Ovary (tissue), 9 donors: Measurements from ENCODE around the gene SLC27A5. TPM values are rescaled to one million over a fixed set of nuclear protein-coding genes. Genes with fewer than 3 reads are reported as not detected.

Experiments
- DNase-seq, 5 donors: peaks; one replicate each; pipeline ENCODE4 v3.0.0-alpha.2; 2019 to 2020
- H3K27ac ChIP-seq, 2 donors: fragments of 200-600 bp; one replicate each; pipeline versions ENCODE4 v1.5.1 to v1.8.0; 2019 to 2022
- H3K27me3 ChIP-seq: fragments of 200-600 bp; one replicate; pipeline ENCODE4 v1.8.0; 2022
- H3K36me3 ChIP-seq: fragments of 200-600 bp; sonication (generic); one replicate; pipeline ENCODE4 v1.5.1; 2019
- H3K4me1 ChIP-seq: one replicate; pipeline ENCODE4 v1.8.1; 2013; ENCODE audit warnings: mild to moderate bottlenecking, moderate library complexity; ENCODE audit not compliant: insufficient read depth
- H3K4me3 ChIP-seq: fragments of 200-600 bp; sonication (generic); one replicate; pipeline ENCODE4 v1.5.1; 2017
- H3K9me3 ChIP-seq, 2 donors: fragments of 200-600 bp in 1 of 2; sonication (generic) in 1 of 2; one replicate each; pipeline versions ENCODE4 v1.5.1 to v1.8.1; 2013 to 2019; ENCODE audit warnings: mild to moderate bottlenecking in 1 of 2, moderate library complexity in 1 of 2
- CTCF ChIP-seq, 3 donors: fragments of 450-650 bp in 2 of 3; fragments of 200-600 bp in 1 of 3; IDR thresholded peaks; one replicate each; pipeline versions ENCODE4 v1.5.1 to v1.8.0; 2016 to 2022; ENCODE audit warnings: antibody characterized with exemption in 3 of 3, mild to moderate bottlenecking in 1 of 3
- EP300 ChIP-seq: sonication (generic); formaldehyde crosslinking; IDR thresholded peaks from one replicate; pipeline ENCODE4 v1.6.1; 2017; ENCODE audit warnings: antibody characterized with exemption
- POLR2A ChIP-seq: fragments of 450-650 bp; IDR thresholded peaks from one replicate; pipeline ENCODE4 v1.6.1; 2017; ENCODE audit warnings: antibody characterized with exemption, mild to moderate bottlenecking, moderate library complexity
- WGBS, 3 donors: extraction: QIAGEN DNeasy Blood & Tissue Kit in 1 of 3; methylation state at CpG; one replicate each; pipeline versions ENCODE4 v1.1.5 to v1.1.7; 2013 to 2017; 5-methylcytosine and 5-hydroxymethylcytosine counted together
- intact Hi-C, 4 donors: fragments of 100-400 bp; cut with DNase I; formaldehyde crosslinking; loops; one replicate each; pipeline versions ENCODE4 v1.11.0 to v1.15.1; 2022 to 2023
- polyA plus RNA-seq, 2 donors: library from polyadenylated mRNA; stranded (reverse); fragments of 200-250 nt in 1 of 2; fragments of 350-450 nt in 1 of 2; fragmentation: Illumina TruSeq in 1 of 2; extraction: RNeasy Lipid Tissue Mini Kit (QIAGEN cat#74804) in 1 of 2; gene quantifications; one replicate each; pipeline ENCODE4 v1.2.3, GENCODE V29; 2013 to 2014
- total RNA-seq, 7 donors: library from RNA; depleted of rRNA in 2 of 7; stranded (reverse); fragments of >200 nt in 2 of 7; fragmentation: NEBNext Ultra II Directional in 3 of 7; extraction: Animal tissue kit (Norgen Biotek cat#: 25700) in 3 of 7; gene quantifications; one replicate each; pipeline versions ENCODE4 v1.1.0 to v1.2.4, GENCODE V29; 2016 to 2023
- donor health status: DM: no; HTN: no; CAD: no; lungs with moderate emphysema.
- donor health status: DM: no; HTN: no; CAD: no.
- donor health status: Bipolar disorder and iron deficiency.
- donor health status: DM: yes; HTN: yes; CAD: no.
- donor health status: DM: no; HTN: no; CAD: no.
- donor health status: DM: yes; HTN: yes; CAD: no.

Gene SLC27A5
- total and polyA plus RNA-seq, 9 donors = 0.70 to 14.8 (median 11.1) TPM

GRCh38 chr19:58559275-58560006 is 47.6 kb upstream of the SLC27A5 start:
- H3K9me3 ChIP-seq = no peaks in the 10 kb centered on the region
- peak overlapping the region; percentile 70 for H3K4me3 ChIP-seq
- no peaks in the 10 kb centered on the region for H3K27me3 ChIP-seq
- 0 to 2% (median 0%) methylated on average over 33 of the region's 33 CpGs for WGBS, 3 donors
- H3K36me3 ChIP-seq = no peaks in the 10 kb centered on the region
- peak overlapping the region; percentile 88 to 99 for H3K27ac ChIP-seq
- H3K4me1 ChIP-seq = peaks cover 26% of the 10 kb centered on the region
- TF ChIP-seq CTCF (IDR thresholded peaks at IDR 0.05) = no peak
- TF ChIP-seq POLR2A = peak; percentile 93
- intact Hi-C loops = no loop called here
- DNase-seq = peak; percentile 92 to 94 (median 93)

- H3K36me3 ChIP-seq = no peaks in the 10 kb centered on the region
- WGBS, 3 donors = 0% methylated on average over 29 to 76 of the region's 76 CpGs
- H3K27ac ChIP-seq = peak overlapping the region; percentile 88 to 99
- H3K4me3 ChIP-seq = peak overlapping the region; percentile 70
- peaks cover 33% of the 10 kb centered on the region for H3K4me1 ChIP-seq
- intact Hi-C loops = loop anchor here in 1 of 4 donors (1.0 kb wide), 1 partner anchor 39 kb away; the partner anchor contains the start of gene ZBTB45
- no peaks in the 10 kb centered on the region for H3K27me3 ChIP-seq
- TF ChIP-seq CTCF (IDR thresholded peaks at IDR 0.05) (no peak), EP300 (no peak), POLR2A (no peak)
- peak; percentile 99 to 100 (median 100) for DNase-seq
- no peaks in the 10 kb centered on the region for H3K9me3 ChIP-seq
Observed at GRCh38 chr19:58558623-58559274, 47.0 kb upstream of the SLC27A5 start.

- 1 to 2% (median 1%) methylated on average over 19 to 62 of the region's 62 CpGs for WGBS, 3 donors
- H3K36me3 ChIP-seq = no peaks in the 10 kb centered on the region
- TF ChIP-seq EP300 = no peak
- TF ChIP-seq POLR2A = no peak
- no peak for TF ChIP-seq CTCF (IDR thresholded peaks at IDR 0.05)
- DNase-seq = peak; percentile 69 to 85 (median 81)
- H3K27ac ChIP-seq = peak within 1 kb of the TSS; percentile 88 to 99
- H3K27me3 ChIP-seq = no peaks in the 10 kb centered on the region
- H3K9me3 ChIP-seq = no peaks in the 10 kb centered on the region
- intact Hi-C loops = loop anchor here in 1 of 4 donors (1.0 kb wide), 1 partner anchor 39 kb away; the partner anchor contains the start of gene ZBTB45
- H3K4me3 ChIP-seq = peak within 1 kb of the TSS; percentile 70
- peaks cover 33% of the 10 kb centered on the region for H3K4me1 ChIP-seq
Observed at GRCh38 chr19:58558066-58558622, 46.4 kb upstream of the SLC27A5 start, which contains the start of gene UBE2M. Gene UBE2M (minus strand): TSS chr19:58558611. CDS start chr19:58558381, 230 bp downstream.

GRCh38 chr19:58557221-58558065 is 45.7 kb upstream of the SLC27A5 start:
- peak overlapping the region; percentile 70 for H3K4me3 ChIP-seq
- no peaks in the 10 kb centered on the region for H3K36me3 ChIP-seq
- no peaks in the 10 kb centered on the region for H3K27me3 ChIP-seq
- peaks cover 26% of the 10 kb centered on the region for H3K4me1 ChIP-seq
- TF ChIP-seq POLR2A = no peak
- TF ChIP-seq CTCF (IDR thresholded peaks at IDR 0.05) = no peak
- TF ChIP-seq EP300 = no peak
- 25 to 31% (median 27%) methylated on average over 12 of the region's 12 CpGs for WGBS, 3 donors
- H3K9me3 ChIP-seq = no peaks in the 10 kb centered on the region
- intact Hi-C loops = loop anchor here in 1 of 4 donors (1.0 kb wide), 1 partner anchor 38 kb away; the partner anchor contains the start of gene ZBTB45
- peak in 4 of 5 donors; percentile 35 to 43 (median 39) for DNase-seq
- H3K27ac ChIP-seq = peak overlapping the region; percentile 88 to 99
